Thoracic aorta (tissue), 2 donors: ENCODE results near the gene GGA2. TPM values are rescaled to one million over a fixed set of nuclear protein-coding genes. Genes with fewer than 3 reads are reported as not detected.

ENCODE experiments used
- ATAC-seq: fragments of 150-250 bp; one replicate; pipeline ENCODE4 v1.8.0; 2017; ENCODE audit warnings: low read depth; ENCODE audit not compliant: insufficient number of reproducible peaks, low FRiP score
- DNase-seq: peaks from one replicate; pipeline ENCODE4 v3.0.0-alpha.2; 2020; ENCODE audit warnings: low spot score
- H3K27ac ChIP-seq, 2 donors: fragments of 200-600 bp; sonication (generic); 1 replicate in 1 of 2; 2 replicates in 1 of 2; pipeline ENCODE4 v1.5.1; 2016; ENCODE audit warnings: mild to moderate bottlenecking in 2 of 2, moderate library complexity in 2 of 2
- H3K27me3 ChIP-seq: fragments of 200-600 bp; sonication (generic); replicated peaks from 2 replicates; pipeline ENCODE4 v1.6.0; 2016; ENCODE audit warnings: mild to moderate bottlenecking; ENCODE audit not compliant: insufficient read depth
- H3K36me3 ChIP-seq: fragments of 200-600 bp; sonication (generic); one replicate; pipeline ENCODE4 v1.5.1; 2016
- H3K4me1 ChIP-seq, 2 donors: fragments of 200-600 bp; sonication (generic); 1 replicate in 1 of 2; 2 replicates in 1 of 2; pipeline versions ENCODE4 v1.5.1 to v1.6.0; 2016; ENCODE audit warnings: low read depth in 2 of 2, mild to moderate bottlenecking in 1 of 2; ENCODE audit not compliant: control insufficient read depth in 1 of 2
- H3K4me3 ChIP-seq: fragments of 200-600 bp; sonication (generic); 2 replicates; pipeline ENCODE4 v1.5.1; 2016; ENCODE audit warnings: mild to moderate bottlenecking
- H3K9me3 ChIP-seq: fragments of 200-600 bp; sonication (generic); 2 replicates; pipeline ENCODE4 v1.5.1; 2016
- CTCF ChIP-seq: fragments of 200-600 bp; sonication (generic); IDR thresholded peaks from one replicate; pipeline ENCODE4 v1.5.1; 2019; ENCODE audit warnings: antibody characterized with exemption
- total RNA-seq, 2 donors: library from RNA; depleted of rRNA; stranded (reverse); fragments of >200 nt; gene quantifications; one replicate each; pipeline versions ENCODE4 v1.1.0 to v1.2.3, GENCODE V29; 2016

The GGA2 gene
- total RNA-seq, 2 donors from 2014 or later: 61.7 to 61.9 TPM

DNA sequence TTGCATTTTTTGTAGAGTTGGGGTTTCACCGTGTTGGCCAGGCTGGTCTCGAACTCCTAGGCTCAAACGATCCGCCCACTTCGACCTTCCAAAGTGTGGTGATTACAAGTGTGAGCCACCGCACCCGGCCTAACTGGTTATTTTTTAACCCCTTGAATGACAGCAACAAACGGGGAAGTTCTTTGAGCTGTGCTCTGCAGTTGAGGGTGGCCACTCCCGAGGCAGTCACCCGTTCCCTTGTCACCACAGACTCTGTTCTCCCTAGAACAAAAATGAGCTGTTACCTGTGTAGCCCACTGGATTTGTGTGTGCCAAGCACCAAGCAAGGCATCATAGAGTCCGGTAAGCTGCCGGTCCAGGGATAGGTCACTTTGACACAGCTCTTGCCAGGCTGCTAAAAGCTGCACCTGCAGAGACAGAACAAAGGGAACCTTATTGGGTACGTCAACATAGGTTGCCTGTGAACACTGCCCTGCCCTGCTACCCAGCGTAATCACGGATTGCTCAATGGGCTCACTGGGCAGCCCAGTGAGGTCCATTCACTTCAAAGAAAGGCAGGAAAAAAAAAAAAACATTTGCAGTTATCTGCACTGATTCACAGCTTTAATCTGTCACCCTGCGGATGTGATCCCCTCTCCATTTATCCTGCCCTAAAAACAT, 76.9 kb downstream of the GGA2 start:
- no peak for ATAC-seq
- TF ChIP-seq CTCF: no peak

GRCh38 chr16:23432176-23433128, 77.8 kb downstream of the GGA2 start:
- Histone ChIP-seq H3K36me3 (peaks cover 23% of the 10 kb centered on the region), H3K27me3 (no peaks in the 10 kb centered on the region), H3K9me3 (no peaks in the 10 kb centered on the region), H3K27ac (no peak overlapping the region), H3K4me1 (no peaks in the 10 kb centered on the region), H3K4me3 (no peak overlapping the region)
- TF ChIP-seq CTCF: no peak
- no peak for ATAC-seq
- DNase-seq: no peak

More for the DNA sequence above, 76.9 kb downstream of the GGA2 start:
- no peaks in the 10 kb centered on the region for H3K27me3 ChIP-seq
- H3K4me3 ChIP-seq: no peak overlapping the region
- H3K9me3 ChIP-seq: no peaks in the 10 kb centered on the region
- no peaks in the 10 kb centered on the region for H3K4me1 ChIP-seq
- H3K36me3 ChIP-seq: peaks cover 23% of the 10 kb centered on the region
- no peak overlapping the region for H3K27ac ChIP-seq
- DNase-seq: no peak

- Histone ChIP-seq H3K27ac (no peak overlapping the region), H3K4me1 (peaks cover 9 to 15% of the 10 kb centered on the region in 2 donors), H3K9me3 (no peaks in the 10 kb centered on the region), H3K36me3 (peaks cover 16% of the 10 kb centered on the region), H3K4me3 (no peak overlapping the region), H3K27me3 (no peaks in the 10 kb centered on the region)
- TF ChIP-seq CTCF: no peak
- DNase-seq: no peak
- no peak for ATAC-seq
Observed at GRCh38 chr16:23428351-23428750, 81.9 kb downstream of the GGA2 start.

- no peak for TF ChIP-seq CTCF
- ATAC-seq: no peak
- H3K27me3 ChIP-seq: no peaks in the 10 kb centered on the region
- peak overlapping the region; percentile 82 to 92 for H3K27ac ChIP-seq
- peaks cover 9 to 21% of the 10 kb centered on the region in 2 donors for H3K4me1 ChIP-seq
- no peak for DNase-seq
- H3K9me3 ChIP-seq: no peaks in the 10 kb centered on the region
- peaks cover 3% of the 10 kb centered on the region for H3K36me3 ChIP-seq
- H3K4me3 ChIP-seq: no peak overlapping the region
Observed at GRCh38 chr16:23424292-23424958, 85.9 kb downstream of the GGA2 start.
